Measurements from ENCODE around the gene NR6A1.

Gene NR6A1

DNA sequence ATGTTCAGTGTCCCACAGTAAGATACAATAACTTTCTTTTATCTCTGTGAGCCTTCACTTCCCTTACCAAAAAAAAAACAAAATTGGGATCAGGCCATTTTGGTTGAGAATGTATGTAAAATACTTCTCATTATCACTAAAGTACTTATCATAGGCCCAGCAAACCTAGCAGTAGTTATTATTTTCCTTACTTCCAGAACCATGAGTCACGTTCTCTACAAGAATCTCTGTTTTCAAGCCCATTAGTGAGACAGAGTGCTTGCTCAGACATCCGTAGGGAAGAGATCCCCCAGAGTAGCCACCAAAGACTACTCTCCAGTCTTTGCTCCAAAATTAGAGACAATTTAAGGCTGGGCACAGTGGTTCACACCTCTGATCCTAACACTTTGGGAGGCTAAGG is 160.0 kb downstream of the NR6A1 start:
- H3K4me2 ChIP-seq (ENCODE audit: low read length), result no peak overlapping the region
- no peaks in the 10 kb centered on the region for H3K9me3 ChIP-seq (replicated peaks; ENCODE audit: low read length)
- no peak overlapping the region for H3K9ac ChIP-seq (ENCODE audit: low read depth, low read length)
- H3K4me3 ChIP-seq (ENCODE audit: low read length), result no peak overlapping the region
- peaks cover 22% of the 10 kb centered on the region for H3K27me3 ChIP-seq (ENCODE audit: control insufficient read depth, insufficient read depth, low read length)
- no peaks in the 10 kb centered on the region for H3K4me1 ChIP-seq (ENCODE audit: control insufficient read depth, insufficient read depth, low read length)
- H3K36me3 ChIP-seq (ENCODE audit: insufficient read depth, low read length), result no peaks in the 10 kb centered on the region

DNA sequence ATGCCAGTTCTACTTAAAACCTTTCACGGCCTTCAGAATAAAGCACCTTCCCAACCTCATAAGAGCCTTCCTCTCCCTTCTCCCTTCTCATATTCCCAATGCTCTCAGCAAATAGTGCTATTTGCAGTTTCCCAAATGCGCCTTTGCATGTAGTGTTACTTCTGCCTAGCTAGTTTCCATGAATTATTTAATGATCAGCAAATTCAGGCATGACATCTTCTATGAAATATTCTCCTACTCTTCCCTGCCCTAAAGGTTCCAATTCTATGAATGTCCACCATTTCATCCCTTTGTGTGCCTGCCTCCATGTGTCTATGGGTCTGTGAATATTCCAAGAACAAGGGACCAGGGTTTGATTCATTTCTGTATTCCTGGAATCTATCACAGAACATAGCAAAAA is 165.1 kb downstream of the NR6A1 start:
- Histone ChIP-seq H3K4me1 (ENCODE audit: control insufficient read depth, insufficient read depth, low read length) (no peaks in the 10 kb centered on the region), H3K36me3 (ENCODE audit: insufficient read depth, low read length) (no peaks in the 10 kb centered on the region), H3K4me3 (ENCODE audit: low read length) (no peak overlapping the region), H3K27me3 (ENCODE audit: control insufficient read depth, insufficient read depth, low read length) (peaks cover 18% of the 10 kb centered on the region), H3K4me2 (ENCODE audit: low read length) (no peak overlapping the region), H3K9me3 (replicated peaks; ENCODE audit: low read length) (no peaks in the 10 kb centered on the region), H3K9ac (ENCODE audit: low read depth, low read length) (no peak overlapping the region)

DNA sequence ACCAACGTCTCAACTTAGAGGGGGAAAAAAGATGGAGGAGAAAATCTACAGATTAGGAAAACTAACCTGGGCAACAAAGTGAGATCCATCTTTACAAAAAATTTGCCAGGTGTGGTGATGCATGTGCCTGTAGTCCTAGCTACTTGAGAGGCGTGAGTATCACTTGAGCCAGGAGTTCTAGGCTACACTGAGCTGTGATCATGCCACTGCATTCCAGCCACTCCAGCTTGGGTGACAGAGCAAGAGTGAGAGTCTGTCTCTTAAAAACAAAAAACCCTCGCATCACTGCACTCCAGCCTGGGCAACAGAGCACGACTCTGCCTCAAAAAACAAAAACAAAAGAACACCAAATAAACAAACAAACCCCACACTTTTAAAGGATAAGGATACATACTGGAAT is 165.9 kb downstream of the NR6A1 start:
- Histone ChIP-seq H3K9ac (ENCODE audit: low read depth, low read length) (no peak overlapping the region), H3K4me1 (ENCODE audit: control insufficient read depth, insufficient read depth, low read length) (no peaks in the 10 kb centered on the region), H3K9me3 (replicated peaks; ENCODE audit: low read length) (no peaks in the 10 kb centered on the region)

DNA sequence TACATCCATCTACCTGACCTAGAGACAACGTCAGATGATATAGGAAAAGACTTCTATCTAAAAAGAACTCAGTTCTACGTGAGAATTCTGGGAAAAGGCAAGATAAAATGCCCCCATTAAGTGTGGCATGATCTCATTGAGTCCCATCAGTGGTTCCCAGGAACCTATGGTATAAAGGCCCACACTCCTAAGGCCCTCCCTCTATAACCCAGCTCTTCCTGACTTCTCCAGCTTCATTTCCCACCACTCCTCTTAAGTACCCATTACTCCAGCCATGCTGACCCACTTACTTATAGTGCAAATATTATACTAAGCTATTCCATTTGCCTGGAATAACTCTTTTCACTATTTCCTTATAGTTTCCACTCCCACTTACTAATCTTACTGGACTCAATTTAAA is 168.5 kb downstream of the NR6A1 start:
- H3K36me3 ChIP-seq (ENCODE audit: insufficient read depth, low read length), result no peaks in the 10 kb centered on the region
- peaks cover 8% of the 10 kb centered on the region for H3K27me3 ChIP-seq (ENCODE audit: control insufficient read depth, insufficient read depth, low read length)
- no peaks in the 10 kb centered on the region for H3K9me3 ChIP-seq (replicated peaks; ENCODE audit: low read length)
- H3K4me1 ChIP-seq (ENCODE audit: control insufficient read depth, insufficient read depth, low read length), result no peaks in the 10 kb centered on the region
- H3K9ac ChIP-seq (ENCODE audit: low read depth, low read length), result no peak overlapping the region
- H3K4me2 ChIP-seq (ENCODE audit: low read length), result no peak overlapping the region
- H3K4me3 ChIP-seq (ENCODE audit: low read length), result no peak overlapping the region

More for the DNA sequence above, 165.9 kb downstream of the NR6A1 start:
- no peak overlapping the region for H3K4me2 ChIP-seq (ENCODE audit: low read length)
- H3K4me3 ChIP-seq (ENCODE audit: low read length), result no peak overlapping the region
- peaks cover 18% of the 10 kb centered on the region for H3K27me3 ChIP-seq (ENCODE audit: control insufficient read depth, insufficient read depth, low read length)
- H3K36me3 ChIP-seq (ENCODE audit: insufficient read depth, low read length), result no peaks in the 10 kb centered on the region

DNA sequence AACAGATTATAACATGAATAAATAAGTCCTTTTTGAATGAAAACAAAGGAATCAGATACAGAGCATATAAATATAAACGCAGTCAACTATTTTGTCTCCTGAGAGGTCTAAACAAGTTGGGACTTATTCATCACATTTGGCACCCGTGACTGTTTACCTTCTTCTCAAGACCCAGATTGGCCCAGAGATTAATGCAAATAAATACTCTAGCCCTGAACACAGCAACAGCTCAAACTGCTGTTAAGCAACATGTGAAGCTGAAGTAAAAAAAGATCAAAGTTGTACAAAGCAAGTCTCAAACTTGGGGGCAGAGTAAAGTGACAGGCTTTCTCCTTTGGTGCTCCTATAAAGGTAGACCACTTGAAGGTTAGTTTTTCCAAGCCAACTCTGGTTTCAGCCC is 168.9 kb downstream of the NR6A1 start:
- no peaks in the 10 kb centered on the region for H3K4me1 ChIP-seq (ENCODE audit: control insufficient read depth, insufficient read depth, low read length)
- H3K27me3 ChIP-seq (ENCODE audit: control insufficient read depth, insufficient read depth, low read length), result peaks cover 12% of the 10 kb centered on the region
- no peaks in the 10 kb centered on the region for H3K36me3 ChIP-seq (ENCODE audit: insufficient read depth, low read length)
- H3K9ac ChIP-seq (ENCODE audit: low read depth, low read length), result no peak overlapping the region
- no peak overlapping the region for H3K4me2 ChIP-seq (ENCODE audit: low read length)
- no peaks in the 10 kb centered on the region for H3K9me3 ChIP-seq (replicated peaks; ENCODE audit: low read length)
- no peak overlapping the region for H3K4me3 ChIP-seq (ENCODE audit: low read length)

DNA sequence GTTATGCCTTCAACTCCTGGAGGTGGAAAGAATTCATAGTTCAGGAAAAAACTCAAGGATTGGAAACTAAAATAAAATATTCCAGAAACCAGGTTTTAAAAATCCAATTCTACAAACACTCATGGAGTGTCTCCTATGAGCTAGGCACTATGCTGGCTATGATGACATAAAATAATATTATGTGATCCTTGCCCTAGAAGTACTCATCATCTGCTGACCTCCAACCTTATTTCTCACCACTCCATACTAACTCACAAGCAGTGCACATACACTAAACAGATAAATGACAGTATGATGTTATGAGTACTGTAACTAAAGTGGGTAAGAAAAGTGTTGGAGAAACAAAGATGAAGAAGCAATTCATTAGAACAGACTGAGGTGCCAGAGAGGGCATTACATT is 170.7 kb downstream of the NR6A1 start:
- peaks cover 29% of the 10 kb centered on the region for H3K27me3 ChIP-seq (ENCODE audit: control insufficient read depth, insufficient read depth, low read length)
- no peak overlapping the region for H3K4me3 ChIP-seq (ENCODE audit: low read length)

DNA sequence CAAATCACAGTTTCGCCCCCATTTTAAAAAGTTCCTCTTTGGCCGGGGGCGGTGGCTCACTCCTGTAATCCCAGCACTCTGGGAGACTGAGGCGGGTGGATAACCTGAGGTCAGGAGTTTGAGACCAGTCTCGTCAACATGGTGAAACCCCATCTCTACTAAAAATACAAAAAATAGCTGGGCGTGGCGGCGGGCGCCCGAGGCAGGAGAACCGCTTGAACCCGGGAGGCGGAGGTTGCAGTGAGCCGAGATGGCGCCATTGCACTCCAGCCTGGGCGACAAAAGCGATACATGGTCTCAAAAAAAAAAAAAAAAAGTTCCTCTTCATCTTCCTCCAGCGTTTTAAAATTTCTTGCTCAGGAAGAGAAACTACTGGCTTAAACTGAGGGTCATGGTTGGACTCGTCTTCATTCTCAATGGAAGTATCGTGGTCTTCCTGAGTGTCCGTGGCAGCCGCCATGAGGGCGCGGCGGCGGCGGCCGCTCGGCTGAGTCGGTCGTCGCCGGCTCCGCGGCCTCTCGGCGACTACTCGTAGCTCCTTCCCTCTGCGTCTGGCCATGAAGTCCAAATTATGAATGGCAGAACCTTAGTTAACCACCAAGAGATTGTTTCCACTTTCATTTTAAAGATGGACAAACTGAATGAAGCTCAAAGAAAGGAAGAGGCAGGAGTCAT is 171.9 kb downstream of the NR6A1 start:
- Histone ChIP-seq H3K9ac (ENCODE audit: low read depth, low read length) (no peak overlapping the region), H3K4me2 (ENCODE audit: low read length) (no peak overlapping the region), H3K4me1 (ENCODE audit: control insufficient read depth, insufficient read depth, low read length) (no peaks in the 10 kb centered on the region), H3K36me3 (ENCODE audit: insufficient read depth, low read length) (no peaks in the 10 kb centered on the region), H3K27me3 (ENCODE audit: control insufficient read depth, insufficient read depth, low read length) (peaks cover 28% of the 10 kb centered on the region), H3K4me3 (ENCODE audit: low read length) (no peak overlapping the region), H3K9me3 (replicated peaks; ENCODE audit: low read length) (no peaks in the 10 kb centered on the region)

More for the DNA sequence above, 170.7 kb downstream of the NR6A1 start:
- Histone ChIP-seq H3K4me1 (ENCODE audit: control insufficient read depth, insufficient read depth, low read length) (no peaks in the 10 kb centered on the region), H3K4me2 (ENCODE audit: low read length) (no peak overlapping the region), H3K36me3 (ENCODE audit: insufficient read depth, low read length) (no peaks in the 10 kb centered on the region), H3K9me3 (replicated peaks; ENCODE audit: low read length) (no peaks in the 10 kb centered on the region), H3K9ac (ENCODE audit: low read depth, low read length) (no peak overlapping the region)

DNA sequence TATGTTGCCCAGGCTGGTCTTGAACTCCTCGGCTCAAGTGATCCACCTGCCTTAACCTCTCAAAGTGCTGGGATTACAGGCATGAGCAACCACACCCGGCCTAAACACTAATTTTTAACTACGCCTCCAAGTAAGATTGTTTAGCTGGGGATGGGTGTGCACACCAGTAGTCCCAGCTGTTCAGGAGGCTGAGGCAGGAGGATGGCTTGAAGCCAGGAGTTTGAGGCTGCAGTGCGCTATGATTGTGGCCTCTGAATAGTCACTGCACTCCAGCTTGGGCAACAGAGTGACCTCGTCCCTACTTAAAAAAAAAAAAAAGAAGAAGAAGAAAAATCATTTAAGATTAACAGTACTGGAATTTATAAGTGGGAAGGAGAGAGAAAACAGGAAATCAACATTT is 173.1 kb downstream of the NR6A1 start:
- Histone ChIP-seq H3K4me1 (ENCODE audit: control insufficient read depth, insufficient read depth, low read length) (peaks cover 5% of the 10 kb centered on the region), H3K36me3 (ENCODE audit: insufficient read depth, low read length) (no peaks in the 10 kb centered on the region), H3K9ac (ENCODE audit: low read depth, low read length) (no peak overlapping the region), H3K27me3 (ENCODE audit: control insufficient read depth, insufficient read depth, low read length) (peaks cover 27% of the 10 kb centered on the region), H3K9me3 (replicated peaks; ENCODE audit: low read length) (no peaks in the 10 kb centered on the region), H3K4me3 (ENCODE audit: low read length) (no peak overlapping the region), H3K4me2 (ENCODE audit: low read length) (no peak overlapping the region)

DNA sequence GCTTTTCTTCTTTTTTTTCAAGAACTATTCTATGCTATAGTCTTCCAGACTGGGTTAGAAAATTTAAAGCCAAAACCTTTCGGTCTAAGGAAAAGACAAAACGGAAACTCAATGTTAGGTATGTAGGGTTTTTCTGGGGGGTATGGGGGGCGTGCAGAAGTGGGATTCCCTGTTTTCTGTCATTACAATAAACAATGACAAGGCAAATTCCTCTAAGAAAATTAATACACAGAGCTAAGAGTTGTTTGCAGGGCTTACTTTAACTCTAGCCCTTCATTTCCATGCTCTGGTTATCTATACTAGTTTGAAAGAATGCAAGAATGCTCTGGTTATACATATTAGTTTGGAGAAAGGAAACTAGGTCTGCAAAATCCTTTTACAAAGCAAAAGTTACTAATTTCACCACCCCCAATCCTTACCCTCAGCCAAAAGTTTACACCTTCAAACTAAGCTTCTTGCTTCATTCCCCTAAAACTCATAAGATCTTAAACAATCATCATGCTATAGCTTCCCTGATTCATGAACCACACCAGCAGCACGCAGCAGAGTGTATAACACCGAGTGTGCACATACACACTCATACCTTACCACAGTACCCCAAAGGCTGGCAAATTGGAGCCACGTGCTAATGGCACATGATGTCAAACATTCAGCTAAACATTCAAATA is 174.8 kb downstream of the NR6A1 start:
- no peak overlapping the region for H3K9ac ChIP-seq (ENCODE audit: low read depth, low read length)
- peaks cover 5% of the 10 kb centered on the region for H3K4me1 ChIP-seq (ENCODE audit: control insufficient read depth, insufficient read depth, low read length)
- H3K27me3 ChIP-seq (ENCODE audit: control insufficient read depth, insufficient read depth, low read length), result peaks cover 29% of the 10 kb centered on the region
- no peaks in the 10 kb centered on the region for H3K36me3 ChIP-seq (ENCODE audit: insufficient read depth, low read length)
- H3K4me3 ChIP-seq (ENCODE audit: low read length), result no peak overlapping the region
- H3K4me2 ChIP-seq (ENCODE audit: low read length), result no peak overlapping the region
- H3K9me3 ChIP-seq (replicated peaks; ENCODE audit: low read length), result no peaks in the 10 kb centered on the region

DNA sequence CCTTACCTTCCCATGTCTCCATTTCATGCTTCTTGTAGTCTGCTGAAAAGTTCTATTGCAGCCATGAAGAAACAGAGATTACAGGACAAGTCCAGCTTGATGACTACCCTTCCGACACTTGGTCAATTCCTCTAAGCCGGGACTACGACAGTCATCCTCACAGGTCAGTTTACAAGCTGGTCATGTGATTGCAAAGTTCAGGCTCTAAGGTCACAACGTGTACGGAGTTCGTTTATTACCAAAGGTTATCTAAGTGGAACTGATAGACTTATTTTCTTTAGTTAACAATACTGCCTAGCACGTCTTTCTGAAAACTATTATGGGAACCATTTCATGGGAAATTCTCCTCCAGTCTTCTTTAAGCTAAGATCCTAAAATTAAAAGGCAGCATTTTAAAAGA is 175.4 kb downstream of the NR6A1 start:
- peaks cover 5% of the 10 kb centered on the region for H3K4me1 ChIP-seq (ENCODE audit: control insufficient read depth, insufficient read depth, low read length)
- no peak overlapping the region for H3K4me3 ChIP-seq (ENCODE audit: low read length)
- H3K9me3 ChIP-seq (replicated peaks; ENCODE audit: low read length), result no peaks in the 10 kb centered on the region
- H3K36me3 ChIP-seq (ENCODE audit: insufficient read depth, low read length), result no peaks in the 10 kb centered on the region
- peaks cover 29% of the 10 kb centered on the region for H3K27me3 ChIP-seq (ENCODE audit: control insufficient read depth, insufficient read depth, low read length)
- no peak overlapping the region for H3K4me2 ChIP-seq (ENCODE audit: low read length)
- H3K9ac ChIP-seq (ENCODE audit: low read depth, low read length), result no peak overlapping the region

DNA sequence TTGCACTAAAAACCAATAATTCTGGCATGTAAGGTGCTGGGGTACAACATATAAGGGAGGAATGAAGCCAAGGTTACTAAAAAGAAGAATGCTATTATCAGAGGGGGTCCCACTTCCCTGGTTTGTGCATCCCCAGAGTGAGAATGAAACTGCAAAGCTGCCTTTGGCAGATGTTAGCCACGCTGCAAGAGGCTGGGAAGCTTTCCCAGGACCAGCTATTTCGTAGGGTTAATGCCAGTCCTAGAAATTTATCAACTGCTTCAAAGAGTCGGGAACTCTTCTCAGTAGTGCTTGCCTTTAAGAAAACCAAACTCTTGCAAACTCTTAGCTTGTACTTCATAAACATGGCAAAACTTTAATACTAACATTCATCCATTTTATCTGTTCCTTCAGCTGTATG is 176.4 kb downstream of the NR6A1 start:
- Histone ChIP-seq H3K9me3 (replicated peaks; ENCODE audit: low read length) (no peaks in the 10 kb centered on the region), H3K4me1 (ENCODE audit: control insufficient read depth, insufficient read depth, low read length) (peaks cover 5% of the 10 kb centered on the region), H3K4me3 (ENCODE audit: low read length) (no peak overlapping the region), H3K9ac (ENCODE audit: low read depth, low read length) (no peak overlapping the region), H3K36me3 (ENCODE audit: insufficient read depth, low read length) (no peaks in the 10 kb centered on the region), H3K4me2 (ENCODE audit: low read length) (no peak overlapping the region), H3K27me3 (ENCODE audit: control insufficient read depth, insufficient read depth, low read length) (peaks cover 29% of the 10 kb centered on the region)

DNA sequence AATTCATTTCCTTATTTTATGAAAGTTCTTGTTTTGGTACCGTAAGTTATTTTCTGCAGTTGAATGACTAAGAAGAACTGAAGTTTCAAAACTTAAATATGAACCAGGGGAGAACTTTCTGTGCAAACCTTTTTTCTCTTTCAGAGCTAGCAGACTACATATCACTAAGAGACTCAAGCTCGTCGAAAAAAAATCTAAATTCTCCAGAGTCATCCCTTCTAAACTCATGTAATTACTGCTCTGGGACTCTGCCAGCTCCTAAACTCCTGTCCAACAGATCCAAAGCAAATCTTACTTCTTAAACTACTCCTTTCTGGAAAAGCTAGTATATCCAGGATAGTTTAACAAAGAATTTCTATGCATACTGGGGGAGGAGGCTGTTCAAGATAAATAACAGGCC is 176.9 kb downstream of the NR6A1 start:
- Histone ChIP-seq H3K4me2 (ENCODE audit: low read length) (no peak overlapping the region), H3K27me3 (ENCODE audit: control insufficient read depth, insufficient read depth, low read length) (peaks cover 29% of the 10 kb centered on the region), H3K4me1 (ENCODE audit: control insufficient read depth, insufficient read depth, low read length) (peaks cover 5% of the 10 kb centered on the region), H3K4me3 (ENCODE audit: low read length) (no peak overlapping the region), H3K9me3 (replicated peaks; ENCODE audit: low read length) (no peaks in the 10 kb centered on the region), H3K36me3 (ENCODE audit: insufficient read depth, low read length) (no peaks in the 10 kb centered on the region), H3K9ac (ENCODE audit: low read depth, low read length) (no peak overlapping the region)
